ENCODE measurements around the gene CINP. TPM values are rescaled to one million over a fixed set of nuclear protein-coding genes. Genes with fewer than 3 reads are reported as not detected.

The CINP gene
- total RNA-seq, 1 donor: 20.6 TPM

Other genes with a start within 250 kb of the CINP start
- 30.0 TPM for gene WDR20, start 223.0 kb downstream of the CINP start, total RNA-seq
- gene MOK, start 57.7 kb downstream of the CINP start, total RNA-seq: 2.2 TPM
- 12.5 TPM for gene ZNF839, start 43.1 kb downstream of the CINP start, total RNA-seq
- gene TECPR2, start 51 bp upstream of the CINP start, total RNA-seq: 2.7 TPM
- 12.4 TPM for gene ANKRD9, start 146.9 kb upstream of the CINP start, total RNA-seq
- 32.6 TPM for gene RCOR1, start 229.8 kb upstream of the CINP start, total RNA-seq

Measured in mononuclear cell (primary cell).